ENCODE measurements around the gene CWC22. TPM values are rescaled to one million over a fixed set of nuclear protein-coding genes. Genes with fewer than 3 reads are reported as not detected.
"Not testable (repeated sequence)": the region's sequence is repeated elsewhere in the genome, so short reads cannot be mapped to it uniquely, and the experiment has no call there.

Gene CWC22
- total RNA-seq = 15.3 and 18.0 TPM in 2 replicates

- no peaks in the 10 kb centered on the region for H3K36me3 ChIP-seq (ENCODE audit: control insufficient read depth, insufficient read depth, low read length)
- peak within 1 kb of the TSS; percentile 99 for H3K4me3 ChIP-seq (ENCODE audit: low read depth, low read length)
- peak; percentile 68 for DNase-seq (ENCODE audit: low read depth)
- no peaks in the 10 kb centered on the region for H3K27me3 ChIP-seq (ENCODE audit: control insufficient read depth, insufficient read depth, low read length)
- no peak for TF ChIP-seq CTCF (IDR thresholded peaks at IDR 0.05; ENCODE audit: insufficient read depth, low read length, poor library complexity, severe bottlenecking)
Measured at GRCh38 chr2:180006781-180007579, at the start of gene CWC22. TSS of gene CWC22 (minus strand) at chr2:180007297. CDS start at chr2:179993341, 13,956 bp downstream.

GRCh38 chr2:180056367-180057118, 49.4 kb upstream of the CWC22 start:
- Histone ChIP-seq H3K27me3 (ENCODE audit: control insufficient read depth, insufficient read depth, low read length) (no peaks in the 10 kb centered on the region), H3K4me3 (ENCODE audit: low read depth, low read length) (no peak overlapping the region), H3K36me3 (ENCODE audit: control insufficient read depth, insufficient read depth, low read length) (no peaks in the 10 kb centered on the region)
- no peak for DNase-seq (ENCODE audit: low read depth)
- no peak for TF ChIP-seq CTCF (IDR thresholded peaks at IDR 0.05; ENCODE audit: insufficient read depth, low read length, poor library complexity, severe bottlenecking)

DNA sequence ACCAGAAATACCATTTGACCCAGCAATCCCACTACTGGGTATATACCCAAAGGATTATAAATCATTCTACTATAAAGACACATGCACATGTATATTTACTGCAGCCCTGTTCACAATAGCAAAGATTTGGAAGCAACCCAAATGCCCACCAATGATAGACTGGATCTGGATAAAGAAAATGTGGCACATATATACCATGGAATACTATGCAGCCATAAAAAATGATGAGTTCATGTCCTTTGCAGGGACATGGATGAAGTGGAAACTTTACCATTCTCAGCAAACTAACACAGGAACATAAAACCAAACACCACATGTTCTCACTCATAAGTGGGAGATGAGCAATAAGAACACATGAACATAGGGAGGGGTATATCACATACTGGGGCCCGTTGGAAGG, 47.5 kb upstream of the CWC22 start:
- H3K36me3 ChIP-seq (ENCODE audit: control insufficient read depth, insufficient read depth, low read length); H3K27me3 ChIP-seq (ENCODE audit: control insufficient read depth, insufficient read depth, low read length); H3K4me3 ChIP-seq (ENCODE audit: low read depth, low read length); DNase-seq (ENCODE audit: low read depth): not testable (repeated sequence)

DNA sequence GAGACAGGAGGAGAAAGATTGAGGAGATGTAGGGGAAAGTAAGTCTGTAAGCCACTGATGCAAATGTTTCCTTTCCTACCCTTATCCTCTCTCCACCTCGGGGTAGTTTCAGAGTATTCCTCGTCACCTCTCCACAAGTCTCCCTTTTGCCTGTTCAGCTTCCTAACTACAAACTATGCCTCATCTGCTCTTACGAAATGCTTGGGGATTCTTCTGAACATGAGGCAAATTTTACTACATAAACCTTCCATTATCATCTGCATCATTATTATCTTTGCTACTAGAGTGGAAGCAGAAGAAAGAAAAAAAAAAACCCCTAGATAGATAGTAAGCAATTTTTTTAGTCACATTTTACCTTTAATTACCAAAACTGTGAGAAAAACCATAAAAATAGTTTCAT, 43.1 kb upstream of the CWC22 start:
- DNase-seq (ENCODE audit: low read depth) = no peak
- Histone ChIP-seq H3K36me3 (ENCODE audit: control insufficient read depth, insufficient read depth, low read length) (no peaks in the 10 kb centered on the region), H3K27me3 (ENCODE audit: control insufficient read depth, insufficient read depth, low read length) (no peaks in the 10 kb centered on the region), H3K4me3 (ENCODE audit: low read depth, low read length) (no peak overlapping the region)
- TF ChIP-seq CTCF (IDR thresholded peaks at IDR 0.05; ENCODE audit: insufficient read depth, low read length, poor library complexity, severe bottlenecking) = no peak

GRCh38 chr2:180048251-180048650, 41.2 kb upstream of the CWC22 start:
- no peaks in the 10 kb centered on the region for H3K27me3 ChIP-seq (ENCODE audit: control insufficient read depth, insufficient read depth, low read length)
- TF ChIP-seq CTCF (IDR thresholded peaks at IDR 0.05; ENCODE audit: insufficient read depth, low read length, poor library complexity, severe bottlenecking) = no peak
- H3K36me3 ChIP-seq (ENCODE audit: control insufficient read depth, insufficient read depth, low read length) = no peaks in the 10 kb centered on the region
- no peak overlapping the region for H3K4me3 ChIP-seq (ENCODE audit: low read depth, low read length)
- DNase-seq (ENCODE audit: low read depth) = no peak

DNA sequence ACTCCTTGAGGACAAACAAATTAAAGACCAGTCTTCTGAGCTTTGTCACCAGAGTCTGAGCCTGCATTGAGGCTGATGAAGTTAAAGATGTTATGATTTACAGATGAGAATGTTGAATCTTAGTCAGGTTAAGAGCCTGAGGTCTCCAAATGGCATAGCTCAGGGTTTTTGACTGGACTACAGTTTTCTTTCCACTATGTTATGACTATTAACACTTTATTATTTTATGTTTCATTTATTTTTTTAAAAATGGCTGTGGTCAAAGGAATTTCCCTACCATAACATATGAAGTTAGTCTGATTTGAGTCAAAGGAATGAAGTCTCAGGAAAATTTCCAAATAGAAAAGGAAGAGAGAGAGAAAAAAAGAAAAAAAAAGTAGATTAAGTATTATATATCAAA, 39.7 kb upstream of the CWC22 start:
- Histone ChIP-seq H3K27me3 (ENCODE audit: control insufficient read depth, insufficient read depth, low read length) (no peaks in the 10 kb centered on the region), H3K36me3 (ENCODE audit: control insufficient read depth, insufficient read depth, low read length) (no peaks in the 10 kb centered on the region), H3K4me3 (ENCODE audit: low read depth, low read length) (no peak overlapping the region)
- no peak for TF ChIP-seq CTCF (IDR thresholded peaks at IDR 0.05; ENCODE audit: insufficient read depth, low read length, poor library complexity, severe bottlenecking)
- DNase-seq (ENCODE audit: low read depth) = no peak

All from kidney epithelial cell (primary cell).